GM18861 (cell line): ENCODE data around the gene ATP10A.

Experiments
- ATAC-seq: cut with Tn5 transposase; IDR thresholded peaks from one replicate; pipeline ENCODE4 v1.9.1; 2021; ENCODE audit not compliant: unreplicated experiment

The ATP10A gene

DNA sequence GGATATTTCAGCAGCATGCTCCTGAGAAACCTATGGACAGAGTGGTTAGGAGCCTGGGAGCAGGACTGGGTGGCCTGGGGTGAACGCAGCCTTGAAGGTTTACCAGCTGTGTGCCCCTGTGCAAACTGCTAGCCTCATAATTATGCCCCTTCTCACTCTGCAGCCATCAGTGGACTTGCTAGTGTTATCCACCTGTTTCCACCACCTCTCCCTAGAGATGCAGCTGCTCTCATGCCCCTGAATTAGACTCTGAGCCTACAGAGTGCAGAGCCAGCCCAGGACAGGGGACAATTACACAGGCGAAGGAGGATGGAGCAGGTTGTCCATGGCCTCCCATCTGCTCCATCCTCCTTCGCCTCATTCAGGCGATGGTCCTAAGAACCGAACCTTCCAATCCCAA is 175.9 kb downstream of the ATP10A start:
- no peak for ATAC-seq

GRCh38 chr15:25686780-25687179 is 176.3 kb downstream of the ATP10A start:
- no peak for ATAC-seq

GRCh38 chr15:25684521-25685431 is 178.4 kb downstream of the ATP10A start:
- no peak for ATAC-seq

- no peak for ATAC-seq
These were observed 179.2 kb downstream of the ATP10A start for GRCh38 chr15:25683911-25684310.

GRCh38 chr15:25683415-25683814 is 179.7 kb downstream of the ATP10A start:
- no peak for ATAC-seq

DNA sequence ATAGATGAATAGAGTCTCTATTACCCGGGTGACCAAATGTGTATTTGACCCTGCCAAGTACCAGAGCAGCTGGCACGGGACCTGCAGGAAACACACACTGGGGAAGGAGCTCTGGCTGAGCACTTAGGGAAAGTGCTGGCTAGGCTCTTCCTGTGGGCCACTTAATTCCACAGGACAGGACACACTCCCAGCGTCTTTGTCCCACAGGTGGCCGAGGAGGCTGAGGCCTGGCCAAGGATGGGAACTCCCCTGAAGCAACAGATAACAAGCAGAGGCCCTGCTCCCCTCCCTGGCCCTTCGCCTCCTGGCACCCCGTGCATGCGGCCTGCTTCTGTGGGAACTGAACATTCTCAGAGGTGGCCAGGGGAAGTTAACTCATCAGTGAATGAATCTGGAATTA is 180.8 kb downstream of the ATP10A start:
- ATAC-seq = no peak

DNA sequence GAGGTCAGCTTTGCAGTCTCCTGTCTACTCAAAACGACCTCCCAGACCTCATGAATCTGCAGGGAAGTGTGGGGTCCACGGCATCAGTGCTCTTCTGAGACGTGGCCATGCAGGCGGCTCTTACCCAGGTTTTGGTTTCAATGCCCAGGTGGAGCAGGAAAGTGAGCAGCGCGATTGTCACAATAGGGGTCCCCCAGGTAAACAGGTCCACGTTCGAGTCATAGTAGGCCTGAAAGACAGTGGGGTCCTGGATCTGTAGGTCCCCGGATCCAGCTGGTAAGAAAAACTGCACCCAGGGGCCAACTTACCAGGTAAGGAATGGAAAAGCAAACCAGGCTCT is 182.5 kb downstream of the ATP10A start:
- ATAC-seq = no peak

DNA sequence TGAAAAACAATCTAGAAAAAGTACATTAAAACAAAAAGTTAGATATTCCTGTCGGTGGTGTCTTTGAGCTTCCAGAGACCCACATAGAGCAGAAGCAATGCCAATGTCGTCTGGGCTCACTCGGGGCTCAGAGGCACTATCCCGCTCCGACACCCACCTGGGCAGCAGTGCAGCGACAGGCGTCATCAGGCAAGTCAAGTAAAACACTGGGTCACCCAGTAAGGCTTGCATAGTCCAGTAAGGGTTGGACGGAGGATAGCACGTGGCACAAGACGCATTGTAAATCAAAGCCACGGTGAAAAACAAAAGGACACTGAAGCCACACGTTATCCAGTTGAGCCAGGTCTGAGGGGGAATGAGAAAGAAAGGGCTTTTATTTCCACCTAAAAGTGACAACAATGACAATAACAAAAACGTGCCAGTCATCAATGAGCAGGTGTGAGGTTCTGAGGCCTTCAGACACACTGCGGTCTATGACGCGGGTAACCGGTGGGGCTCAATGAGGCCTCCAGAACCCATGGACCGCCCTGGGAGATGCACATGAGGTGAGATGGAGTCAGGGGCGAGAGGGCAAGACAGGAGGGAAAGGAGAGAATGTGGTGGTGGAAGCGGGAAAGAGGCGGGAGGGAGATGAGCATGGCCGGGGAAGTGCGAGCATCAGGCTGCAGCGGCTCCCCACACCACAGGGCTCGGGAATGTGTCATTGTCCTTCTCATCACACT is 183.0 kb downstream of the ATP10A start:
- ATAC-seq = no peak

- ATAC-seq = no peak
These were observed 183.6 kb downstream of the ATP10A start for GRCh38 chr15:25679492-25679891.

GRCh38 chr15:25678500-25678855 is 184.6 kb downstream of the ATP10A start:
- ATAC-seq = no peak

DNA sequence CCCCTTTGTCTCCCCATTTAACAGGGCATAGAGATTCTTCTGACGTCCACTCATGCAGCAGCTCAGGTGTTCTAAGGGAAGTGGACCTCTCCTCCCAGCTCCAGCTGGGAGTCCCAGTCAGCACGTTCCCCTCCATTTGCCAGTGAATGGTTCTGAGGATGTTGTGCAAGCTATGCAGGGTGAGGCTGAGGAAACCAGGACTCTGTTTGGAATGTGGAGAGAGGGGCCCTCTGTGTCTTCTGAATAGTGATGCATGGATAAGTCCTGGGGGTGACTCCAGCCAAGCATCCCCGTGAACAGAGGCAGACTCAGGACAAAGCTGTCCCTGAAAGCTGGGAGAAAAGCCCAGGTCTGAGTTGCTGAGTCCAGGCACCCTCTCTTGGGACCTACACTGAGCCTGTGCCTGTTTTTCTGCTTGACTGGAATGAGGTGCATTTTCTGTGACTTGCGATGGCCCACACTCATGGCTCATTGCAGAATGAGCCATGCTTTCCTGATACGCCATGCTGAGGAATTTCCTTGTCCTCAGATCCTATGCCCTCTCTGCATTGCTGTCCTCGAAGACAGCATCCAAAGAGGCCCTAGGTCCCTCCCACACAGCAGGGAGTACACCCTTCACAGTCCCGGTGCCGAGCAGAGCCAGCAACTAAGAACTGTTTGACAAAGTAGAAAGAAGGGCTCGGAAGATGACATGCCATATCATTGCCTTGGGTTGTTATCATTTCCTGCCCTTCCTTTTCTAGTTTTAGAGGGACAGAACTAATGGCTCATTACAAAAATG is 185.2 kb downstream of the ATP10A start:
- ATAC-seq = no peak

DNA sequence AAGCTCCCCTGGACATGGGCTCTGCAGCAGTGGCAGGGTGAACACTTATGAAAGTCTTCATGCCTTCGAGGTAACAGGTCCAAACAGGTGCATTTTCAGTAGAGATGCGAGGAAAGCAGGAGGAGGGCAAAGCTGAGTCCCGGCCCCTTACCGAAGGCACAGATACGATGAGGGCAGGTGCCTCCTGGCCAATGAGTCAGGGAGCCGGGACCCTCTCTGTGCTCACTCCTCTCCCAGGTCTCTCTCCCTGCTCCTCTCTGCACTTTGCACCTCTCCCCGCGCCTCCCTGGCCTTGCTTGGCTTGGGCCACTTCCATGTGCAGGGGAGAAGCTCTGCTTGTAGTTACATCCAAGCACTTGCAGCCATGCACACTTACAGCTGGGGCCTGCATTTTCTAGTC is 187.1 kb downstream of the ATP10A start:
- ATAC-seq = no peak

- ATAC-seq = no peak
These were observed 187.7 kb downstream of the ATP10A start for GRCh38 chr15:25675396-25675795.

DNA sequence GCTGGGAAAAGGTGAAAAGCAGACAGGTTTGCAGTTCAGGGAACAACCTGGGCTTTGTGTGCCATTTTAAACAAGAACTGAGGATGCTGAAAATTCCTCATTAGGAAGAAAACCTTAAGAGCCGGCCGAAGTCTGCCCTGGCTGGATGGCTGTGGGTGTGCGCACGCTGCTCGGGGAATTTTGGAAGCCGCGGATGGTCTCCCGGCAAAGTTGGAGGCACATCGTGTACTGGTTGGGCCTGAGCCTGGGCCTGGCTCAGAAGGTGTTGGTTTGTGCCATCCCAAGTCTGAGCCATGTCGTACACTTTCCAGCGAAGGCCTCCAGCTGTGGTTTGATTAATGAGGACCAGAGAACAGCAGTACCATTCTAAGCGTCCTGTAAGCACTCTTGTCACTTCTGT is 188.2 kb downstream of the ATP10A start:
- ATAC-seq = no peak

- ATAC-seq = no peak
These were observed 189.2 kb downstream of the ATP10A start for GRCh38 chr15:25673972-25674371.

DNA sequence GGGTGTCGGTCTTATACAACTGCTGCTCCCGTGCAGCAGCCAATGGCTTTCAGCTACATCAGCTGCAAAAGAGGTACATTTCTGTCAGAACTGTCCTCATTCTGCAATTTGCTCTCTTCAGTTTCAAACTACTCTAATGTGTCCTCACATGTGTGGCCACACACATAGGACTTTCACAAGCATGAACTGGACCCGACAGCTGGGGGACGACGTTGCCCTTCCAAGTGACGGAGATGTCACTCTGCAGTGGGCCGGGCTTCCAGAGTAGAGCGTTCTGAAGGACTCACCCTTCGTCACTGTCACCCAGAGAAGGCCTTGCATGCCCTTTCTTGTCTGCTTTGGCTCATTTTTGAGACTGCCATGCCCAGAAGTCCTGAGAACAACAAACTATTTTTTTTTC is 189.8 kb downstream of the ATP10A start:
- ATAC-seq = no peak

GRCh38 chr15:25671132-25671531 is 192.0 kb downstream of the ATP10A start:
- ATAC-seq = no peak

- no peak for ATAC-seq
These were observed 192.5 kb downstream of the ATP10A start for GRCh38 chr15:25670621-25671020.

GRCh38 chr15:25670025-25670554 is 193.0 kb downstream of the ATP10A start:
- no peak for ATAC-seq

GRCh38 chr15:25668901-25669300 is 194.2 kb downstream of the ATP10A start:
- no peak for ATAC-seq

DNA sequence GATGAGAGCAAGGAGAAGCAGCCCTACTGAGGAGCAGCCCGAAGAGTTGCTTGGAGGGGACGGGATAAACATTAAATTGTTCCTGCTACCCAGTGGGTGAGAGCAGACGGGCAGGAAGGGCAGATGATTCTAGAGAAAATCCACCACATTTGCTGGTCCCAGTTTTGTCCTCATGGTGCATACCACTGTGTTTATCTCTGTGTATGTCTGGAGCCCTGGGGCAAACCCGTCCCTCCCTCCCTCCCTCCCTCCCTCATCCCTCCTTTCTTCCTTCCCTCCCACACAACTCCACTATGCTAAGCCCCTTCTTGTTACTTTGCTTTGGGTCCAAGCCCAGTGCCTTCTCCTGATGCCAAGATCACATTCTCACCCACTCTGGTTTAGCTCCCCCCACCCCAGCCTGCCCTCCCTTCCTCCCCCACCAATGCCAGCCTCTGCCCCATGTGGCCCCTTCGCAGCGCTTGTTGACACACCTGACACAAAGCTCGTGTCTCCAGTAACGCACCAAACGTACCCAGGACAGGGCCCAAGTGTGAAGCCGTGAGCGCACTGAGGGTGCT is 194.8 kb downstream of the ATP10A start:
- no peak for ATAC-seq
